GM21423 (cell line): ENCODE results near the gene LMAN2.
A peak's percentile ranks its signal among the peaks of the same experiment; 100 is the strongest.

Source experiments
- ATAC-seq: cut with Tn5 transposase; IDR thresholded peaks from one replicate; pipeline ENCODE4 v1.9.1; 2021; ENCODE audit warnings: mild to moderate bottlenecking, moderate library complexity; ENCODE audit not compliant: unreplicated experiment

Gene LMAN2

GRCh38 chr5:177351392-177352329 lies at the start of gene LMAN2:
LMAN2 (minus strand) TSS chr5:177351668; CDS start chr5:177351647, 21 bp downstream.
- peak; percentile 96 for ATAC-seq

GRCh38 chr5:177399997-177400868 lies 48.8 kb upstream of the LMAN2 start, which contains the start of gene PFN3:
PFN3 (minus strand) TSS chr5:177400661; CDS start chr5:177400576, 85 bp downstream.
- no peak for ATAC-seq

- no peak for ATAC-seq
Observed at GRCh38 chr5:177397875-177398390, 46.5 kb upstream of the LMAN2 start.

GRCh38 chr5:177396807-177397206 lies 45.3 kb upstream of the LMAN2 start:
- no peak for ATAC-seq

GRCh38 chr5:177396078-177396477 lies 44.6 kb upstream of the LMAN2 start:
- no peak for ATAC-seq

- ATAC-seq, result no peak
Observed at GRCh38 chr5:177393990-177394389, 42.5 kb upstream of the LMAN2 start.

GRCh38 chr5:177393206-177393765 lies 41.8 kb upstream of the LMAN2 start:
- ATAC-seq, result no peak

GRCh38 chr5:177392765-177393164 lies 41.3 kb upstream of the LMAN2 start:
- no peak for ATAC-seq

GRCh38 chr5:177390363-177391300 lies 39.2 kb upstream of the LMAN2 start:
- peak; percentile 63 for ATAC-seq

GRCh38 chr5:177389241-177390169 lies 38.0 kb upstream of the LMAN2 start:
- no peak for ATAC-seq

- ATAC-seq, result no peak
Observed at GRCh38 chr5:177388521-177389052, 37.1 kb upstream of the LMAN2 start.

- no peak for ATAC-seq
Observed at GRCh38 chr5:177387405-177387804, 35.9 kb upstream of the LMAN2 start.

GRCh38 chr5:177386542-177386941 lies 35.1 kb upstream of the LMAN2 start:
- ATAC-seq, result no peak

- no peak for ATAC-seq
Observed at GRCh38 chr5:177385720-177386119, 34.3 kb upstream of the LMAN2 start.

GRCh38 chr5:177384134-177384533 lies 32.7 kb upstream of the LMAN2 start, which contains the start of gene SLC34A1:
SLC34A1 (plus strand) TSS chr5:177384434; CDS start chr5:177385742, 1,308 bp downstream.
- ATAC-seq, result no peak

GRCh38 chr5:177383181-177383580 lies 31.7 kb upstream of the LMAN2 start:
- ATAC-seq, result no peak

- ATAC-seq, result no peak
Observed at GRCh38 chr5:177382423-177383029, 31.1 kb upstream of the LMAN2 start.

GRCh38 chr5:177380805-177381126 lies 29.3 kb upstream of the LMAN2 start:
- ATAC-seq, result no peak
